ENCODE results near the gene PTK7. TPM values are rescaled to one million over a fixed set of nuclear protein-coding genes. Genes with fewer than 3 reads are reported as not detected.

The PTK7 gene
- polyA plus RNA-seq, 10 donors = 33.3 to 176 (median 57.0) TPM

- peak in 2 of 3 donors; percentile 79 to 86 for DNase-seq
Observed at GRCh38 chr6:43082806-43083655, 6.9 kb downstream of the PTK7 start.

DNA sequence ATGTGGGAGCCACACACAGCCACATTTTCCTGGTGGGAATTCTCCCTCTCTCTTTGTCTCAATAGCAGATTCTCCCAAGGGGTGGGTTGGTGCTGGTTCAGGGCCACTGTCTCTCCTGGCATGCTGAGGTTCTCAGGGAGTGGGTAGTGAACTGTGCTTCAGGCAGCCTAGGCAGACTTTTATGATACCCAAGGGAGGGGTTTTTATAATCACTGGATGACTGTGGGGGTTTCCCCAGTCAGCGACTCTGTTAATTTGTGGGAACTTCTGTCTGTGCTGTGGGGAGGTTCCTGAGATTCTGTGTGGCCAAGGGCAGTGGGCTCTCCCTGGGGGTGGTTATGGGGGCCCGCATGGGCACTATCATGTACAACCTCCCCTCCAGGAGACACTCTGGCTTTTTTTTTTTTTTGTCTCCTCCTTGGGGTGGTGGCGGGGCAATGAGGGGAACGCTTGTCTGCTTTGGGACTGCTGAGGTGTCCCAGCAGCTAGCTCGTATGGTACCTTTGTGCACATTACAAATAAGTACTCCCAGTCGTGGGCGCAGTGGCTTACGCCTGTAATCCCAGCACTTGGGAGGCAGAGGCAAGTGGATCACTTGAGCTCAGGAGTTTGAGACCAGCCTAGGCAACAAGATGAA lies 10.0 kb downstream of the PTK7 start:
- no peak for DNase-seq

- DNase-seq = no peak
Observed at GRCh38 chr6:43088654-43089056, 12.5 kb downstream of the PTK7 start.

DNA sequence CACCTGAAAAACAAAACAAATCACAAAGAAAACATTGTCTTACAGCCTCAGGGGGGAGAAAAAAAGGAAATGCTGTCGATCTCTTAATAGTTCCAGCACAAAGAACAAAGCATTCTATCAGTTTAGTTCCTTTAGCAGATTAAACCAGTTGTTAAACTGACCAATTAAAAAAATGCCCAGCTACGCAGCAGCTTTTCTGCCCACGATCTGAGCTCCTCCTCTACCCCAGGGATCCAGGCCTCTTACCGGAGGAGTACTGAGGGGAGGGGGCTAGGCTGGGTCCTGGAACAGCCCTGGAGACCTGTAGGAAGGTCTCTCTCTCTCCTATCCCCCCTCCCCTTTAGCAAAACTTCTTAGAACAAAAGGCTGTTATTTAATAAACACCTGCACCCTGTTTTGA lies 13.4 kb downstream of the PTK7 start:
- DNase-seq = no peak

GRCh38 chr6:43089874-43090558 lies 13.9 kb downstream of the PTK7 start:
- DNase-seq = peak in 1 of 3 donors; percentile 30

DNA sequence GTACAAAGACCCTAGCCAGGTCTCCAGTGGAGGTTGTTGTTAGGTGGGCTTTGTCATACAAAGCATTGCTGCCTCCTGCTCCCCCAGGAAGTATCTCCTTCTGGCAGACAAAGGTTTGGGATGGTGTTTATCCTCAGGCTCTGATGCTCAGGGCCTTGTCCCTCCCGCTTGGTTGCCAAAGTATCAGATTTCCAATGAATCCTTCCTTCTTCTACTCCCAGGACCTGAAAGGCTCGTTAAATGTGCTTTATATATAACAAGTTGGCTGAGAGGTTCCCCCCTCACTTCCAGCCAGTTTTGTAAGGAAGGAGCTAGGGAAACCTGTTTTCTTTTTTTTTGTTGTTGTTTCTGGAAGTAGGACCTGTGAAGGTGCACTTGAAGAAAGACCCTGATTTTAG lies 14.4 kb downstream of the PTK7 start:
- peak in 2 of 3 donors; percentile 53 to 73 for DNase-seq

- DNase-seq = no peak
Observed at GRCh38 chr6:43091020-43091419, 14.9 kb downstream of the PTK7 start.

DNA sequence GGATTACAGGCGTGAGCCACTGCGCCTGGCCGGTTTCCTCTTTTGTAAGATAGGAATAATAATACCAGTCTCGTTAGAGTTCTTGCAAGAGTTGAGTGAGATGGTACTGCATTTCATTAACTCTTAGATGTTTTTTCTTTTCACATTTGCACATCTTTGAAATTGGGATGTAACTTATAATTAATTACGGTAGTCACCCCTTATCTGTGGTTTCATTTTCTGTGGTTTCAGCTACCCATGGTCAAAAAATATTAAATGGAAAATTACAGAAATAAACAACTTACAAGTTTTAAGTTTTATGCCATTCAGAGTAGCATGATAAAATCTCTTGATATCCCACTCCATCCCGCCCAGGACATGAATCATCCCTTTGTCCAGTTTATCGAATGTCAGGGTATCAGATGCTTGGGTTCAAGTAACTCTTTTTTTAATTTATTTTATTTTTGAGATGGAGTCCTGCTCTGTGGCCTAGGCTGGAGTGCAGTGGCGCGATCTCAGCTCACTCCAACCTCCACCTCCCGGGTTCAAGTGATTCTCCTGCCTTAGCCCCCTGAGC lies 15.4 kb downstream of the PTK7 start:
- DNase-seq = no peak

DNA sequence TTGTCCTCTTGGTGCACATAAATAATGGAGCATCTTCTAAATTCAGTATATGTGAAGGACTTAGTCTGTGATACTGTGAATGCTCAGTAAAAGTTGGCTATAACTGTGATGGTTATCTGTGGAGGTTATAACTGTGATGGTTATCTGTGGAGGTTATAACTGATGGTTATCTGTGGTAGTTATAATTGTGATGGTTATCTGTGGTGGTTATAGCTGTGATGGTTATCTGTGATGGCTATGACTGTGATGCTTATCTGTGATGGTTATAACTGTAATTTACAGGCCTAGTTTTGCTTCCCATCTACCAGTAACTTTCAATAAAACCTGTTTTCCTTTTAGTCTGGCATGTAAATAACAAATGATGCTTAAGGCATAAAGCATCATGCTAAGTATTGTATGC lies 16.5 kb downstream of the PTK7 start:
- DNase-seq = no peak

GRCh38 chr6:43093436-43094289 lies 17.5 kb downstream of the PTK7 start:
- DNase-seq = peak; percentile 67 to 83 (median 77)

GRCh38 chr6:43095939-43096338 lies 19.8 kb downstream of the PTK7 start:
- no peak for DNase-seq

- peak in 1 of 3 donors; percentile 61 for DNase-seq
Observed at GRCh38 chr6:43096451-43097097, 20.5 kb downstream of the PTK7 start.

DNA sequence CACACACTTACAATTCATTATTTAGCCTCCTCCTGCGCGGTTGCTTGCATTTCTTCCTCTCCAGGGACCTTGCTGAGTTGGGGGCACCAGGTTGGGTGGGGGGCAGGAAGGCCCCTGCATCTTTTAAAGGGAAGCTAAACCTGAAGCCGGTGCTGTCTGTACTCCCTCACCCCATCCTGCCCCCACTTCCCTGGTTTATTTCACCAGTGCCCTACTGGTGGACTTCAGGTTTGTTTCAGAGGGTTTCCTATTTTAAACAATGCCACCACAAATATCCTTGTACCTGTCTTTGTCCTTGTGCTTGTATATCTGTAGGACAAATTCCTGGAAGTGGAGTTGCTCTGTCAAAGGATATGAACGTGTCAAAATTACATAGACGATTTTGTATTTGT lies 21.0 kb downstream of the PTK7 start:
- no peak for DNase-seq

DNA sequence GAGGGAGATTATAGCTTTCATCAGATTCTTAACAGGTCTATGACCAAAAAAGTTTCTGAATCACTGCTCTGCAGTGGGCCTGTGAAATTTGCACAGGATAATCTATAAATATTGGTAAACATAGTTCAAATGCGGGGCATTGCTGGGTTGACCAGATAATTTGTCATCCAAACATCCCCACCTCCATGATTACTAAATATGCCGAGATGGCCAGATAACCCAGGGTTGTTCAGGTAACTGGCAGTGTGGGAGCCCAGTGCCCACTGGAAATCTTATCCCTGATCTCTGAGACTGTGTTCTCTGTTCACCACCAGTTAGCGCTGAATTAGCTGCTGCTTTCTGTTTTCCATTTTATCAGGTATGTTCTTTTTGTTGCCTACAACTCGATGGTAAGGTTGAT lies 21.4 kb downstream of the PTK7 start:
- DNase-seq = no peak

DNA sequence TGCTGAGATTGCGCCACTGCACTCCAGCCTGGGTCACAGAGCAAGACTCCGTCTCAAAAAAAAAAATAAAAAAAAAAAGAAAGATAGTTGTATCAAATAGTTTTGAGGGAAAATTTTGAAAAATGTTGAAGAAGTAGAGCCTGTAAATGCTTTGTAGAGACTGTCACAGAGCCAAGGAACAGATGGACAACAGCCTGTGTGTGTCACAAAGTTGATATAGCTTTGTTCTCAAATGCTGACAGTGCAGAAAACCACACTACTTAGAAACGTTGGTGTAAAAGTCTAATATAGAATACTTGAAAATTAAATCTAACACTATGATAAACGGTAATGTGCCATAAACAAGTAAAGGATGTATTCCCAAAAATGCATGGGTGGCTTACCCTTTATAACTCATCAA lies 25.4 kb downstream of the PTK7 start:
- no peak for DNase-seq

DNA sequence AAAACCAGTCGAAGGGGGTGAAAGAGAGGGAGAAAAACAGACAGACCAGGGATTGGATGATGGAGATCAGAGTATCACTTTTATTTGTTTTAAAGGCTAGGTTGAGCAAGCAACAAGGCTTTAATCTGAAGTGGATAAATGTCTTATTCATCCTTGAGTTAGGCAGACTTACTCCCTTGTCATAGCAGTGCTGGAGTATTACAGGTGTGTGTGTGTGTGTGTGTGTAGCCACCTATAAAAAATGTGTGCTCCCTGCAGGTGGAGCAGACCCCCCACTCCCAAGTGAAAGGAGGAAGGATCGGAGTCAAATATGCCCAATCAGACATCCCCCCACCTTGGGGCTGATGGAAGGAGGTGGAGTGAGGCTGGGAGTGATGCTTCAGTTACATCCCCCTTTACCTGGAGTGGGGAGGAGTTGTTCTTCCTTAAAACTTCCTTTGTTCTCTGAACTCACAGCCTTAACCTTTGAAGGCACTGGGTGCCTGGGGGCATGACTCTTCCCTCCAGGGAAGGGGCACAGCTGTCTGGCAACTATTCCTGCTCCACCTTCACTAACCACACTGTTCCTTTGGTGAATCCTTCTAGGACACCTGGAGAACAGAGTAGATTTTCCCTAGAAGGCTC lies 27.3 kb downstream of the PTK7 start:
- no peak for DNase-seq

GRCh38 chr6:43105538-43106222 lies 29.6 kb downstream of the PTK7 start:
- DNase-seq = no peak

DNA sequence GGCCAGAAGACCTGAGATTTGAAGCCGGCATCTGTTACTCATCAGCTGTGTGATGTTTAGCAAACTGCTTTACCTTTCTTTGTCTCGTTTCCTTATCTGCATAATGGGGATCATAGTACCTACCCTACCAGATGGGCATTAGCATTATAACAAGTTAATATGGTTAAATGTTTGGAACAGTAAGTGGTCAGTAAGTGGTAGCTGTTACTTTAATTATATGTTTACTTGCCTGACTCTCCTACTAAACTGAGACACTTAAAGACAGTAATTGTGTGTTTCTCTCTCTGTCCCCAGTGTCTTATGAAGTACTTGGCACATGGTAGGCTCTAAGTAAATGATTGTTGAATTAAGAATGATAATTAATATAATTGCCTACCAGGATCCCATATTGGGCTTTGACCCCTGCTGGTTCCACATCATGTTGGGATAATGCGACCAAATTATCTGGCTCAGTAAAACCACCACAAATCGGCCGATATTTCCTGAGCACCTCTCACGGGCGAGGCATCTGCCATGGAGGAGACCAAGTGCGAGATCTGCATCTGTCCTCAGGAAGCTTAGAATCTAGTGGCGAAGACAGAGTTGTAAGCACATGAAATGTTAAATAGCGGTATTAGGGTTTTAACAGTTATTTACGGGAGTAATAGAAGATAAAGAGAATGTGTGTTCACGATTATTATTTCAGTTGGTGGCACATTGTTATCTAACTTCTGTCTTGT lies 31.4 kb downstream of the PTK7 start:
- no peak for DNase-seq

All from muscle of back (tissue), 11 donors.